A673 (cell line): ENCODE measurements around the gene UBE2E2.

ENCODE experiments used
- CTCF ChIP-seq: fragments of 300-800, 200-600 bp; sonication (generic); conservative IDR thresholded peaks from 2 replicates; pipeline ENCODE4 v1.5.1; 2017; ENCODE audit warnings: low read depth, mild to moderate bottlenecking, antibody characterized with exemption, low read length, moderate library complexity, mixed read lengths
- EZH2 ChIP-seq: fragments of 200-600 bp; sonication (generic); IDR thresholded peaks from 2 replicates; pipeline ENCODE4 v1.6.1; 2017; ENCODE audit warnings: borderline replicate concordance, low read depth, mild to moderate bottlenecking, mixed read lengths, antibody characterized with exemption, low read length; ENCODE audit not compliant: poor library complexity, severe bottlenecking

GRCh38 chr3:23276913-23277658 is 74.0 kb downstream of the UBE2E2 start:
- TF ChIP-seq EZH2 = no peak
- TF ChIP-seq CTCF = no peak
